ENCODE data around the gene APC2. TPM values are rescaled to one million over a fixed set of nuclear protein-coding genes. Genes with fewer than 3 reads are reported as not detected.

The APC2 gene
- total RNA-seq, 4 donors from 2014 or later = 0.42 to 1.8 (median 1.2) TPM

DNA sequence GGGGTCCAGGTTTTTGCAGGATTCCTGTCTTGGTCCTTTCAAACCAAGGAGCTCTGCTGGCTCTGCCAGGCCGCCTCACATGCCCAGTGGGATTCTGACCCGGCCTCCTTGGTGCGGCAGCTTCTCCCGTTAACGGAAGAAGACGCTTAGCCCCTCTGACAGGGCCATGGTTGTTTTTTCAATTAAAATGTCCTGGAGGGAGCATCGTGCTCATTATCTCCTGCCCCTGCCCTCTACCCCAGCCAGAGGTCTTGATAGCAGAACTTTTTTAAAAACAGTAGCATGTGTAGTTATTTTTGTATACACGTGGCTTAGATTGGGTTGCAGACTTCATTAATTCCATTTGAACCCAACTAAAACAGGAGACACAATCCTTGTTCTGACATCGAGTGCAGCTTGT lies 23.2 kb upstream of the APC2 start:
- WGBS = 79% methylated on average over 8 of the region's 9 CpGs
- H3K4me1 ChIP-seq = peaks cover 0 to 12% (median 0%) of the 10 kb centered on the region in 4 donors
- no peak overlapping the region for H3K4me3 ChIP-seq
- intact Hi-C loops (cut with DNase I) = no loop called here
- H3K27ac ChIP-seq (replicated peaks in 1 of 4) = no peak overlapping the region
- H3K27me3 ChIP-seq = no peaks in the 10 kb centered on the region
- peaks cover 62 to 99% (median 95%) of the 10 kb centered on the region in 4 donors for H3K36me3 ChIP-seq
- no peak for TF ChIP-seq EP300 (IDR thresholded peaks at IDR 0.05)
- TF ChIP-seq POLR2A (IDR thresholded peaks at IDR 0.05; ENCODE audit: low read depth) = no peak
- TF ChIP-seq, protein P1, sequence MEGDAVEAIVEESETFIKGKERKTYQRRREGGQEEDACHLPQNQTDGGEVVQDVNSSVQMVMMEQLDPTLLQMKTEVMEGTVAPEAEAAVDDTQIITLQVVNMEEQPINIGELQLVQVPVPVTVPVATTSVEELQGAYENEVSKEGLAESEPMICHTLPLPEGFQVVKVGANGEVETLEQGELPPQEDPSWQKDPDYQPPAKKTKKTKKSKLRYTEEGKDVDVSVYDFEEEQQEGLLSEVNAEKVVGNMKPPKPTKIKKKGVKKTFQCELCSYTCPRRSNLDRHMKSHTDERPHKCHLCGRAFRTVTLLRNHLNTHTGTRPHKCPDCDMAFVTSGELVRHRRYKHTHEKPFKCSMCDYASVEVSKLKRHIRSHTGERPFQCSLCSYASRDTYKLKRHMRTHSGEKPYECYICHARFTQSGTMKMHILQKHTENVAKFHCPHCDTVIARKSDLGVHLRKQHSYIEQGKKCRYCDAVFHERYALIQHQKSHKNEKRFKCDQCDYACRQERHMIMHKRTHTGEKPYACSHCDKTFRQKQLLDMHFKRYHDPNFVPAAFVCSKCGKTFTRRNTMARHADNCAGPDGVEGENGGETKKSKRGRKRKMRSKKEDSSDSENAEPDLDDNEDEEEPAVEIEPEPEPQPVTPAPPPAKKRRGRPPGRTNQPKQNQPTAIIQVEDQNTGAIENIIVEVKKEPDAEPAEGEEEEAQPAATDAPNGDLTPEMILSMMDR (IDR thresholded peaks at IDR 0.05) = no peak
- no peak for TF ChIP-seq POLR2AphosphoS5 (IDR thresholded peaks at IDR 0.05)
- H3K9me3 ChIP-seq = no peaks in the 10 kb centered on the region
- no peak for DNase-seq (ENCODE audit: extremely low spot score)

GRCh38 chr19:1427221-1427920 lies 22.6 kb upstream of the APC2 start:
- DNase-seq (ENCODE audit: extremely low spot score) = no peak
- Histone ChIP-seq H3K27ac (replicated peaks in 1 of 4) (no peak overlapping the region), H3K9me3 (no peaks in the 10 kb centered on the region), H3K36me3 (peaks cover 62 to 99% (median 95%) of the 10 kb centered on the region in 4 donors), H3K4me1 (peaks cover 0 to 12% (median 0%) of the 10 kb centered on the region in 4 donors), H3K4me3 (no peak overlapping the region), H3K27me3 (no peaks in the 10 kb centered on the region)
- no peak for TF ChIP-seq POLR2A (IDR thresholded peaks at IDR 0.05; ENCODE audit: low read depth)
- WGBS = 88% methylated on average over 21 of the region's 27 CpGs
- intact Hi-C loops (cut with DNase I) = no loop called here

DNA sequence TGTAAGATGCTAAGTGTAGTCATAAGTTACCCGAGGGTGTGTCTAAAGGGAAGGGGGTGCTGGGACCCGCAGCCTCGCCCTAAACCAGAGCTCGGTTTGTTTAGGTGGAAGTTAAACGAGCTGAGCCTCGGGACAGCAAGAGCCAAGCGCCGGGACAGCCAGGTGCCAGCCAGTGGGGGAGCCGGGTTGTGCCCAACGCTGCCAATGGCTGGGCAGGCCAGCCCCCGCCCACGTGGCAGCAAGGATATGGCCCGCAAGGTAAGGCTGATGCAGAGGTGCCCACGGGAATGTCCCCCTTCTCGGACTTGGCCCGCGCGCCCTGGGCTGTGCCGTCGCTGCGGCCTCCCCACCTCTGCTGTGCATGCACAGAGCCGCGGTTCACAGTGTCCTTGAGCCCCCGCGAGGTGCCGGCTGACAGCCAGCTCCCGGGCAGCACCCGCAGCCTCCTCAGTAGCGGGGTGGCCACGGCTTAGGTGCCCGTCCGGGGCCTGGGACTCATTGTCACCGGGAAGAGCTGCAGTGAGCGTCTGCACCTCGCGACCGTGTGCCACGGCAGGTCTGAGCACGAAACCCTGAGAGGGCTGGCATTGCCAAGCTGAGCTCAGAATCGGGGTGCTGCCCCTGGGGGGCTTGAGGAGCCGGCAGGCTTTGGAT lies 21.1 kb upstream of the APC2 start:
- H3K27me3 ChIP-seq = no peaks in the 10 kb centered on the region
- no peak overlapping the region for H3K4me3 ChIP-seq
- WGBS = 86% methylated on average over 12 of the region's 41 CpGs
- H3K36me3 ChIP-seq = peaks cover 62 to 99% (median 95%) of the 10 kb centered on the region in 4 donors
- H3K27ac ChIP-seq (replicated peaks in 1 of 4) = no peak overlapping the region
- intact Hi-C loops (cut with DNase I) = no loop called here
- peaks cover 0 to 12% (median 0%) of the 10 kb centered on the region in 4 donors for H3K4me1 ChIP-seq
- no peak for DNase-seq (ENCODE audit: extremely low spot score)
- H3K9me3 ChIP-seq = no peaks in the 10 kb centered on the region
- TF ChIP-seq, protein P1 (IDR thresholded peaks at IDR 0.05) = no peak
- TF ChIP-seq POLR2AphosphoS5 (IDR thresholded peaks at IDR 0.05) = no peak

- no peak for TF ChIP-seq EP300 (IDR thresholded peaks at IDR 0.05)
- no peak for TF ChIP-seq POLR2A (IDR thresholded peaks at IDR 0.05; ENCODE audit: low read depth)
- TF ChIP-seq, protein P1 (IDR thresholded peaks at IDR 0.05) = no peak
- TF ChIP-seq POLR2AphosphoS5 (IDR thresholded peaks at IDR 0.05) = no peak
- Histone ChIP-seq H3K27me3 (no peaks in the 10 kb centered on the region), H3K36me3 (peaks cover 67 to 99% (median 95%) of the 10 kb centered on the region in 4 donors), H3K27ac (replicated peaks in 1 of 4) (no peak overlapping the region), H3K4me1 (peaks cover 0 to 12% (median 0%) of the 10 kb centered on the region in 4 donors), H3K4me3 (no peak overlapping the region), H3K9me3 (no peaks in the 10 kb centered on the region)
- WGBS = 82% methylated on average over 14 of the region's 14 CpGs
- intact Hi-C loops (cut with DNase I) = no loop called here
- DNase-seq (ENCODE audit: extremely low spot score) = no peak
These were observed 20.2 kb upstream of the APC2 start for GRCh38 chr19:1429750-1430149.

- Histone ChIP-seq H3K4me3 (no peak overlapping the region), H3K27me3 (no peaks in the 10 kb centered on the region), H3K9me3 (no peaks in the 10 kb centered on the region), H3K27ac (replicated peaks in 1 of 4) (no peak overlapping the region), H3K36me3 (peaks cover 63 to 99% (median 95%) of the 10 kb centered on the region in 4 donors), H3K4me1 (peaks cover 0 to 12% (median 0%) of the 10 kb centered on the region in 4 donors)
- intact Hi-C loops (cut with DNase I) = no loop called here
- WGBS = 82% methylated on average over 12 of the region's 14 CpGs
- DNase-seq (ENCODE audit: extremely low spot score) = no peak
- TF ChIP-seq, protein P1 (IDR thresholded peaks at IDR 0.05) = no peak
- TF ChIP-seq POLR2AphosphoS5 (IDR thresholded peaks at IDR 0.05) (no peak), EP300 (IDR thresholded peaks at IDR 0.05) (no peak), POLR2A (IDR thresholded peaks at IDR 0.05; ENCODE audit: low read depth) (no peak)
These were observed 19.7 kb upstream of the APC2 start for GRCh38 chr19:1430246-1430645.
